Measurements from ENCODE around the gene DYNC1I1.

The DYNC1I1 gene

GRCh38 chr7:96100737-96101136, 328.4 kb downstream of the DYNC1I1 start:
- no peaks in the 10 kb centered on the region for H3K9me3 Mint-ChIP-seq
- no peak overlapping the region for H3K27ac Mint-ChIP-seq (ENCODE audit: low read depth)
- no peaks in the 10 kb centered on the region for H3K4me1 Mint-ChIP-seq
- no peak for ATAC-seq (replicated peaks; ENCODE audit: extremely low read depth, poor library complexity, severe bottlenecking)
- no peaks in the 10 kb centered on the region for H3K36me3 Mint-ChIP-seq (ENCODE audit: insufficient read depth)
- peaks cover 13% of the 10 kb centered on the region for H3K27me3 Mint-ChIP-seq
- DNase-seq (ENCODE audit: low spot score in 2 of 2), result no peak
- no peak overlapping the region for H3K4me3 Mint-ChIP-seq

- no peaks in the 10 kb centered on the region for H3K9me3 Mint-ChIP-seq
- H3K4me3 Mint-ChIP-seq, result no peak overlapping the region
- H3K27me3 Mint-ChIP-seq, result peaks cover 11% of the 10 kb centered on the region
- no peak for DNase-seq (ENCODE audit: low spot score in 2 of 2)
- H3K36me3 Mint-ChIP-seq (ENCODE audit: insufficient read depth), result no peaks in the 10 kb centered on the region
- no peaks in the 10 kb centered on the region for H3K4me1 Mint-ChIP-seq
- no peak overlapping the region for H3K27ac Mint-ChIP-seq (ENCODE audit: low read depth)
- ATAC-seq (replicated peaks; ENCODE audit: extremely low read depth, poor library complexity, severe bottlenecking), result no peak
Measured at GRCh38 chr7:96102096-96102811, 329.9 kb downstream of the DYNC1I1 start.

- Mint-ChIP-seq H3K27ac (ENCODE audit: low read depth) (no peak overlapping the region), H3K4me1 (no peaks in the 10 kb centered on the region), H3K27me3 (peaks cover 13% of the 10 kb centered on the region), H3K4me3 (no peak overlapping the region), H3K36me3 (ENCODE audit: insufficient read depth) (no peaks in the 10 kb centered on the region), H3K9me3 (no peaks in the 10 kb centered on the region)
- ATAC-seq (replicated peaks; ENCODE audit: extremely low read depth, poor library complexity, severe bottlenecking) (no peak), DNase-seq (ENCODE audit: low spot score in 2 of 2) (no peak)
Measured at GRCh38 chr7:96104984-96105383, 332.6 kb downstream of the DYNC1I1 start.

- Mint-ChIP-seq H3K9me3 (no peaks in the 10 kb centered on the region), H3K27me3 (peaks cover 52% of the 10 kb centered on the region), H3K27ac (ENCODE audit: low read depth) (no peak overlapping the region), H3K36me3 (ENCODE audit: insufficient read depth) (no peaks in the 10 kb centered on the region), H3K4me3 (no peak overlapping the region), H3K4me1 (no peaks in the 10 kb centered on the region)
- no peak for ATAC-seq (replicated peaks; ENCODE audit: extremely low read depth, poor library complexity, severe bottlenecking)
- no peak for DNase-seq (ENCODE audit: low spot score in 2 of 2)
Measured at GRCh38 chr7:96111405-96111804, 339.1 kb downstream of the DYNC1I1 start.

GRCh38 chr7:96114190-96114589, 341.8 kb downstream of the DYNC1I1 start:
- Mint-ChIP-seq H3K9me3 (no peaks in the 10 kb centered on the region), H3K27ac (ENCODE audit: low read depth) (no peak overlapping the region), H3K4me1 (no peaks in the 10 kb centered on the region), H3K4me3 (no peak overlapping the region), H3K36me3 (ENCODE audit: insufficient read depth) (peaks cover 2% of the 10 kb centered on the region), H3K27me3 (peaks cover 47% of the 10 kb centered on the region)
- ATAC-seq (replicated peaks; ENCODE audit: extremely low read depth, poor library complexity, severe bottlenecking) (no peak), DNase-seq (ENCODE audit: low spot score in 2 of 2) (no peak)

- DNase-seq (ENCODE audit: low spot score in 2 of 2) (no peak), ATAC-seq (replicated peaks; ENCODE audit: extremely low read depth, poor library complexity, severe bottlenecking) (no peak)
- Mint-ChIP-seq H3K27me3 (peaks cover 28% of the 10 kb centered on the region), H3K4me3 (no peak overlapping the region), H3K4me1 (no peaks in the 10 kb centered on the region), H3K27ac (ENCODE audit: low read depth) (no peak overlapping the region), H3K36me3 (ENCODE audit: insufficient read depth) (peaks cover 2% of the 10 kb centered on the region), H3K9me3 (no peaks in the 10 kb centered on the region)
Measured at GRCh38 chr7:96116173-96116572, 343.8 kb downstream of the DYNC1I1 start.

DNA sequence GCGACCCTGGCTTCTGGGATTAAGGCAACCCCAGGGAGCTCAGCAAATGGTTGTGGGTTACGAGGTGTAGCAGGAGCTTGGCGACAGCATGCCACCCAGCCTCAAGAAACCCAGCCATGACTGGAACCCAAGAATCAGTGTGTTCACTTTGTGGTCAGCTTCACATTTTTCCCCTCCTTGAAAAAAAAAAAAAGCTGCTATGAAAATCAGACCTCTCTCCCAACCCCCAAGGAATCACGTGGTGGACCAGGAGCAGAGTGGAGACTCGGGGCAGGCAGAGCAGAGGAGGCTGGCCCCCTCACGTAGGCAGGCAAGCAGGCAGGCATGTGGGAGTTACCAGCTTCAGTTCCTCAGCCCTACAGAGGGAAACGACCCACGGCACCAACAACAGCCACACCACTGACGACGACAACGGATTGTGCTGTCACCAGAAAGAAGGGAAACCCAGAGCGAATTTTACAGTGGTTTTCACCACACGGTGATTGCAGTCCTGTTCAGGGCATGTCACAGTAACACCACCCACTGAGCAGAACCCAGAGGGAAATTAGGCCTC, 346.2 kb downstream of the DYNC1I1 start:
- Mint-ChIP-seq H3K9me3 (no peaks in the 10 kb centered on the region), H3K4me1 (no peaks in the 10 kb centered on the region), H3K36me3 (ENCODE audit: insufficient read depth) (peaks cover 7% of the 10 kb centered on the region), H3K27ac (ENCODE audit: low read depth) (no peak overlapping the region), H3K27me3 (peaks cover 10% of the 10 kb centered on the region), H3K4me3 (no peak overlapping the region)
- DNase-seq (ENCODE audit: low spot score in 2 of 2) (no peak), ATAC-seq (replicated peaks; ENCODE audit: extremely low read depth, poor library complexity, severe bottlenecking) (no peak)

- H3K27ac Mint-ChIP-seq (ENCODE audit: low read depth), result no peak overlapping the region
- DNase-seq (ENCODE audit: low spot score in 2 of 2) (no peak), ATAC-seq (replicated peaks; ENCODE audit: extremely low read depth, poor library complexity, severe bottlenecking) (no peak)
- peaks cover 2% of the 10 kb centered on the region for H3K27me3 Mint-ChIP-seq
- no peak overlapping the region for H3K4me3 Mint-ChIP-seq
- H3K9me3 Mint-ChIP-seq, result no peaks in the 10 kb centered on the region
- H3K4me1 Mint-ChIP-seq, result no peaks in the 10 kb centered on the region
- peaks cover 7% of the 10 kb centered on the region for H3K36me3 Mint-ChIP-seq (ENCODE audit: insufficient read depth)
Measured at GRCh38 chr7:96120445-96121225, 348.3 kb downstream of the DYNC1I1 start.

DNA sequence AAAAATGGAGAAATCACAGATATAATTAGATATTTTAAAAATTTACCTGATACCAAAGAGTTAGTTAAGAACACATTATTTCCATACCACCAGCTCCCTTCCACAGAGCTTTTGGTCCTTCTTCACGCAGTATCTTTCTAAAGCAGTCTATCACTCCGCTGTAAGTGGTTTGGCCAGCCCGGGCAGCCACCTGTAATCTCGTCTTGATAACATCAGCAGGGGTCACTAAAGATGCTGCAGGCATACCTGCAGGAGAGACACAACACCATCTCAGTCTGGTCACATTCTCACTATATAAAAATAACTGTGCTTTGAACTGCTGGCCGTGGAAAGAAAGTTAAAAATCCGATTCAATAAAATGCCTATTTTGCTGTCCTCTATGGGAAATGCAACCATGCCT, 349.4 kb downstream of the DYNC1I1 start:
- DNase-seq (ENCODE audit: low spot score in 2 of 2) (no peak), ATAC-seq (replicated peaks; ENCODE audit: extremely low read depth, poor library complexity, severe bottlenecking) (no peak)
- peaks cover 7% of the 10 kb centered on the region for H3K36me3 Mint-ChIP-seq (ENCODE audit: insufficient read depth)
- H3K4me1 Mint-ChIP-seq, result no peaks in the 10 kb centered on the region
- H3K9me3 Mint-ChIP-seq, result no peaks in the 10 kb centered on the region
- no peak overlapping the region for H3K27ac Mint-ChIP-seq (ENCODE audit: low read depth)
- no peak overlapping the region for H3K4me3 Mint-ChIP-seq
- no peaks in the 10 kb centered on the region for H3K27me3 Mint-ChIP-seq

DNA sequence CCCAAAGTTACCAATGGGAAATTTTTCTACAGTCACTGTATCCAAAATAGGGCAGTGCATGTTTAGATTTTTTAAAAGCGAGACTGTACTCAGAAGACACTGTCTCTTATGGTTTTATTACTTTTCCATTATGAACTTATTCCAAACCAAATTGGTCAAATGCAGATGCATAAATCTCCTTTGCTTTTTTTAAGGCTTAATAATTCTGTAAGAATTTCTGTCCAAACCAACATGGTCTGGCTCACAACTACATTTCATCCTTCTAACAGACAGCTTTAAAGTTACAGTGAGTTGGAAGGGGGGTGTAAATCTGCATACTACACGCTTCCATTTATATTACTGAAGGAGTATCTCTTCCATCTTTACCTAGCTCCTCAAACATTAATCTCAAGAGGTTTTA, 350.4 kb downstream of the DYNC1I1 start:
- Mint-ChIP-seq H3K4me3 (no peak overlapping the region), H3K27me3 (no peaks in the 10 kb centered on the region), H3K36me3 (ENCODE audit: insufficient read depth) (peaks cover 7% of the 10 kb centered on the region), H3K27ac (ENCODE audit: low read depth) (no peak overlapping the region), H3K4me1 (no peaks in the 10 kb centered on the region), H3K9me3 (no peaks in the 10 kb centered on the region)
- no peak for DNase-seq (ENCODE audit: low spot score in 2 of 2)
- no peak for ATAC-seq (replicated peaks; ENCODE audit: extremely low read depth, poor library complexity, severe bottlenecking)

- Mint-ChIP-seq H3K9me3 (no peaks in the 10 kb centered on the region), H3K4me1 (no peaks in the 10 kb centered on the region), H3K27me3 (no peaks in the 10 kb centered on the region), H3K4me3 (no peak overlapping the region), H3K36me3 (ENCODE audit: insufficient read depth) (peaks cover 2% of the 10 kb centered on the region), H3K27ac (ENCODE audit: low read depth) (no peak overlapping the region)
- DNase-seq (ENCODE audit: low spot score in 2 of 2) (no peak), ATAC-seq (replicated peaks; ENCODE audit: extremely low read depth, poor library complexity, severe bottlenecking) (no peak)
Measured at GRCh38 chr7:96126382-96126781, 354.0 kb downstream of the DYNC1I1 start.

DNA sequence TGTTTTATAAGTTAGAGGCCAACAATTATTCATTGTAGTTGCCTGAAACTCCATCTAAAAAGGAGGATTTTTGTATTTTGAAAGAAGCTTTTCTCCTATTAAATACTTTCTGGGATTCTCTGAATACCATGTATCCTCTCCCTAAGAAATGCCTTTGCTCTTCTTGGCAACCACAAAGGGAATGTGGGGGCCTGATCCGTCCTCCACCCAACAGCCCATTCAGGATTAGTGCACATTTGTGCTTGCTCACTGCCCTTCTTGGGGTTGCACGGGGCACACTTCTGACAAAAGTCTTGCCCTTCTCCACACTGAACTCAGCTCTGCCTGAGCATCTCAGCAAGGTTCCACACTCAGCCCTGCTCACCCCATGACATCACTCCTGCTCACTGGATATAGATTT, 355.4 kb downstream of the DYNC1I1 start:
- ATAC-seq (replicated peaks; ENCODE audit: extremely low read depth, poor library complexity, severe bottlenecking) (no peak), DNase-seq (ENCODE audit: low spot score in 2 of 2) (no peak)
- Mint-ChIP-seq H3K27ac (ENCODE audit: low read depth) (no peak overlapping the region), H3K9me3 (no peaks in the 10 kb centered on the region), H3K4me1 (no peaks in the 10 kb centered on the region), H3K36me3 (ENCODE audit: insufficient read depth) (peaks cover 2% of the 10 kb centered on the region), H3K27me3 (no peaks in the 10 kb centered on the region), H3K4me3 (no peak overlapping the region)

- DNase-seq (ENCODE audit: low spot score in 2 of 2) (no peak), ATAC-seq (replicated peaks; ENCODE audit: extremely low read depth, poor library complexity, severe bottlenecking) (no peak)
- Mint-ChIP-seq H3K9me3 (no peaks in the 10 kb centered on the region), H3K27ac (ENCODE audit: low read depth) (no peak overlapping the region), H3K27me3 (no peaks in the 10 kb centered on the region), H3K4me1 (no peaks in the 10 kb centered on the region), H3K4me3 (no peak overlapping the region), H3K36me3 (ENCODE audit: insufficient read depth) (no peaks in the 10 kb centered on the region)
Measured at GRCh38 chr7:96131525-96131924, 359.2 kb downstream of the DYNC1I1 start.
